Measurements from ENCODE around the gene SLC25A12. TPM values are rescaled to one million over a fixed set of nuclear protein-coding genes. Genes with fewer than 3 reads are reported as not detected.

Gene SLC25A12
- total and polyA plus RNA-seq, 2 of the 13 experiments (the other 11 are each of a cell fraction or from before 2014, with no cell fraction given), result 8.1 to 15.9 TPM

- peak; percentile 89 for TF ChIP-seq ZFY (CRISPR knock-in tag; IDR thresholded peaks at IDR 0.05)
- TF ChIP-seq RBFOX2 (IDR thresholded peaks at IDR 0.05; ENCODE audit: low read depth, low read length), result peak; percentile 90
- TF ChIP-seq CEBPG (CRISPR knock-in tag; IDR thresholded peaks at IDR 0.05), result no peak; the same call in 1 of the 2 replicates
- TF ChIP-seq TRIM24 (CRISPR knock-in tag; IDR thresholded peaks at IDR 0.05), result no peak
- no peak for TF ChIP-seq ZNF253 (CRISPR knock-in tag; IDR thresholded peaks at IDR 0.05; ENCODE audit: borderline replicate concordance)
- TF ChIP-seq ZSCAN30 (CRISPR knock-in tag; IDR thresholded peaks at IDR 0.05), result no peak; the same call in 1 of the 2 replicates
- no peak for TF ChIP-seq ZMAT3 (CRISPR knock-in tag; conservative IDR thresholded peaks at IDR 0.05)
- TF ChIP-seq MTERF4 (CRISPR knock-in tag; IDR thresholded peaks at IDR 0.05), result no peak
- peak; percentile 47 to 72; a peak in 2 of 4 replicates for TF ChIP-seq HMGXB4 (CRISPR knock-in tag; IDR thresholded peaks at IDR 0.05; ENCODE audit: borderline replicate concordance in 1 of 2, low read depth in 1 of 2)
- TF ChIP-seq ZNF292 (CRISPR knock-in tag; IDR thresholded peaks at IDR 0.05; ENCODE audit: borderline replicate concordance, low read depth), result no peak
- no peak for TF ChIP-seq ZNF335 (CRISPR knock-in tag; IDR thresholded peaks at IDR 0.05)
- TF ChIP-seq GATAD1 (CRISPR knock-in tag; IDR thresholded peaks at IDR 0.05), result no peak; the same call in 1 of the 2 replicates
- no peak for TF ChIP-seq POGK (CRISPR knock-in tag; conservative IDR thresholded peaks at IDR 0.05)
- no peak for TF ChIP-seq ARNT (IDR thresholded peaks at IDR 0.05)
- no peak for TF ChIP-seq STAT6 (CRISPR knock-in tag; IDR thresholded peaks at IDR 0.05; ENCODE audit: borderline replicate concordance)
- TF ChIP-seq ZSCAN21 (CRISPR knock-in tag; IDR thresholded peaks at IDR 0.05; ENCODE audit: borderline replicate concordance), result peak; percentile 50
- TF ChIP-seq YY1 (IDR thresholded peaks at IDR 0.05; ENCODE audit: insufficient read depth, insufficient replicate concordance, low read depth, low read length), result peak; percentile 88
- TF ChIP-seq ZUFSP (CRISPR knock-in tag; IDR thresholded peaks at IDR 0.05; ENCODE audit: borderline replicate concordance), result no peak
- TF ChIP-seq ZNF225 (CRISPR knock-in tag; IDR thresholded peaks at IDR 0.05), result 0 out of 2 replicates have a peak, but pooled peaks have one; percentile 62
These were observed at the start of gene SLC25A12 (continued) for GRCh38 chr2:171893824-171894611.
